Measurements from ENCODE around the gene NKAPD1. TPM values are rescaled to one million over a fixed set of nuclear protein-coding genes. Genes with fewer than 3 reads are reported as not detected.

The NKAPD1 gene
- total RNA-seq, 1 donor from 2014 or later = 60.0 TPM

- H3K4me3 ChIP-seq = no peak overlapping the region
- H3K36me3 Mint-ChIP-seq = peaks cover 27% of the 10 kb centered on the region
- H3K4me1 ChIP-seq = peaks cover 10% of the 10 kb centered on the region
- no peak overlapping the region for H3K9ac ChIP-seq
- DNase-seq (ENCODE audit: low spot score) = no peak
- TF ChIP-seq EZH2phosphoT487 (IDR thresholded peaks at IDR 0.05) (no peak), EZH2 (IDR thresholded peaks at IDR 0.05) (no peak), CTCF (IDR thresholded peaks at IDR 0.05) (no peak)
- H4K20me1 ChIP-seq (ENCODE audit: low read depth) = peaks cover 5% of the 10 kb centered on the region
- peaks cover 23% of the 10 kb centered on the region for H3K4me1 Mint-ChIP-seq
- peaks cover 28% of the 10 kb centered on the region for H3K79me2 ChIP-seq (ENCODE audit: low read depth)
- no peaks in the 10 kb centered on the region for H3K27me3 ChIP-seq
- peaks cover 11% of the 10 kb centered on the region for H3K27me3 Mint-ChIP-seq (ENCODE audit: insufficient read depth, low read depth)
- H3F3A ChIP-seq (ENCODE audit: low read depth) = peaks cover 32% of the 10 kb centered on the region
- H3K4me2 ChIP-seq = no peak overlapping the region
- no peak overlapping the region for H3K4me3 Mint-ChIP-seq
- no peaks in the 10 kb centered on the region for H3K9me3 Mint-ChIP-seq
- H3K9me3 ChIP-seq (ENCODE audit: low read depth) = no peaks in the 10 kb centered on the region
- H3K36me3 ChIP-seq = peaks cover 19% of the 10 kb centered on the region
- no peak overlapping the region for H3K27ac ChIP-seq
- no peak overlapping the region for H2AFZ ChIP-seq (replicated peaks)
- H3K27ac Mint-ChIP-seq = no peak overlapping the region
Measured at GRCh38 chr11:112082729-112083128, 8.6 kb downstream of the NKAPD1 start.

- Mint-ChIP-seq H3K4me1 (peaks cover 28% of the 10 kb centered on the region), H3K36me3 (peaks cover 20% of the 10 kb centered on the region), H3K4me3 (peak overlapping the region; percentile 100), H3K9me3 (no peaks in the 10 kb centered on the region), H3K27ac (peak overlapping the region; percentile 98), H3K27me3 (ENCODE audit: insufficient read depth, low read depth) (peaks cover 11% of the 10 kb centered on the region)
- Histone ChIP-seq H4K20me1 (ENCODE audit: low read depth) (peaks cover 5% of the 10 kb centered on the region), H3K9me3 (ENCODE audit: low read depth) (no peaks in the 10 kb centered on the region), H3K9ac (peak overlapping the region; percentile 78), H3K27me3 (no peaks in the 10 kb centered on the region), H3K36me3 (peaks cover 31% of the 10 kb centered on the region), H3F3A (ENCODE audit: low read depth) (peaks cover 32% of the 10 kb centered on the region), H2AFZ (replicated peaks) (peak overlapping the region; percentile 86), H3K27ac (no peak overlapping the region), H3K79me2 (ENCODE audit: low read depth) (peaks cover 34% of the 10 kb centered on the region), H3K4me1 (peaks cover 10% of the 10 kb centered on the region), H3K4me2 (peak overlapping the region; percentile 98), H3K4me3 (peak overlapping the region; percentile 90)
- DNase-seq (ENCODE audit: low spot score) = no peak
- TF ChIP-seq EZH2phosphoT487 (IDR thresholded peaks at IDR 0.05) = no peak
- no peak for TF ChIP-seq EZH2 (IDR thresholded peaks at IDR 0.05)
- no peak for TF ChIP-seq CTCF (IDR thresholded peaks at IDR 0.05)
Measured at GRCh38 chr11:112085822-112086421, 11.8 kb downstream of the NKAPD1 start.

GRCh38 chr11:112086422-112087191, 12.5 kb downstream of the NKAPD1 start, which contains the start of the genes SDHD and TIMM8B:
SDHD (plus strand) TSS chr11:112086873; CDS start chr11:112086908, 35 bp downstream.
TIMM8B (minus strand) TSS chr11:112086756; CDS start chr11:112086723, 33 bp downstream.
- TF ChIP-seq CTCF (IDR thresholded peaks at IDR 0.05) = peak; percentile 38
- TF ChIP-seq EZH2 (IDR thresholded peaks at IDR 0.05) = no peak
- no peak for TF ChIP-seq EZH2phosphoT487 (IDR thresholded peaks at IDR 0.05)
- H3K27me3 ChIP-seq = no peaks in the 10 kb centered on the region
- H2AFZ ChIP-seq (replicated peaks) = peak within 1 kb of the TSS; percentile 86
- H4K20me1 ChIP-seq (ENCODE audit: low read depth) = peaks cover 5% of the 10 kb centered on the region
- H3K4me2 ChIP-seq = peak within 1 kb of the TSS; percentile 98
- H3K4me3 ChIP-seq = peak within 1 kb of the TSS; percentile 90
- H3K27me3 Mint-ChIP-seq (ENCODE audit: insufficient read depth, low read depth) = peaks cover 11% of the 10 kb centered on the region
- peaks cover 10% of the 10 kb centered on the region for H3K4me1 ChIP-seq
- H3K4me1 Mint-ChIP-seq = peaks cover 28% of the 10 kb centered on the region
- no peaks in the 10 kb centered on the region for H3K9me3 ChIP-seq (ENCODE audit: low read depth)
- peak within 1 kb of the TSS; percentile 100 for H3K4me3 Mint-ChIP-seq
- H3K36me3 ChIP-seq = peaks cover 31% of the 10 kb centered on the region
- peak; percentile 99 for DNase-seq (ENCODE audit: low spot score)
- H3K36me3 Mint-ChIP-seq = peaks cover 25% of the 10 kb centered on the region
- H3K79me2 ChIP-seq (ENCODE audit: low read depth) = peaks cover 34% of the 10 kb centered on the region
- H3K27ac Mint-ChIP-seq = peak within 1 kb of the TSS; percentile 98
- peaks cover 32% of the 10 kb centered on the region for H3F3A ChIP-seq (ENCODE audit: low read depth)
- no peak within 1 kb of the TSS for H3K27ac ChIP-seq
- peak within 1 kb of the TSS; percentile 78 for H3K9ac ChIP-seq
- H3K9me3 Mint-ChIP-seq = no peaks in the 10 kb centered on the region
